GM18907 (cell line): ENCODE measurements around the gene SSH2.
A peak's percentile ranks its signal among the peaks of the same experiment; 100 is the strongest.

ENCODE experiments used
- ATAC-seq: cut with Tn5 transposase; IDR thresholded peaks from one replicate; pipeline ENCODE4 v1.9.1; 2021; ENCODE audit warnings: mild to moderate bottlenecking, moderate library complexity; ENCODE audit not compliant: unreplicated experiment

Gene SSH2

GRCh38 chr17:29716566-29716965, 213.5 kb downstream of the SSH2 start:
- no peak for ATAC-seq

GRCh38 chr17:29715680-29716079, 214.3 kb downstream of the SSH2 start:
- ATAC-seq, result no peak

- peak; percentile 44 for ATAC-seq
Measured at GRCh38 chr17:29714146-29714545, 215.9 kb downstream of the SSH2 start.

- ATAC-seq, result peak; percentile 28
Measured at GRCh38 chr17:29713626-29714025, 216.4 kb downstream of the SSH2 start.

GRCh38 chr17:29711588-29712385, 218.2 kb downstream of the SSH2 start:
- ATAC-seq, result no peak

- ATAC-seq, result no peak
Measured at GRCh38 chr17:29710891-29711418, 219.1 kb downstream of the SSH2 start.

- ATAC-seq, result no peak
Measured at GRCh38 chr17:29710520-29710884, 219.5 kb downstream of the SSH2 start.

GRCh38 chr17:29709866-29710519, 220.0 kb downstream of the SSH2 start:
- no peak for ATAC-seq

GRCh38 chr17:29707212-29707571, 222.8 kb downstream of the SSH2 start:
- ATAC-seq, result peak; percentile 13

GRCh38 chr17:29706045-29706431, 224.0 kb downstream of the SSH2 start:
- ATAC-seq, result no peak

GRCh38 chr17:29705386-29705785, 224.6 kb downstream of the SSH2 start:
- no peak for ATAC-seq

- ATAC-seq, result no peak
Measured at GRCh38 chr17:29699283-29699682, 230.7 kb downstream of the SSH2 start.

- ATAC-seq, result no peak
Measured at GRCh38 chr17:29698837-29699236, 231.2 kb downstream of the SSH2 start.

- ATAC-seq, result no peak
Measured at GRCh38 chr17:29698019-29698777, 231.8 kb downstream of the SSH2 start.

- no peak for ATAC-seq
Measured at GRCh38 chr17:29697371-29697770, 232.7 kb downstream of the SSH2 start.

GRCh38 chr17:29694918-29695563, 235.0 kb downstream of the SSH2 start:
- ATAC-seq, result no peak

GRCh38 chr17:29693751-29694150, 236.3 kb downstream of the SSH2 start:
- ATAC-seq, result no peak

GRCh38 chr17:29687596-29687995, 242.4 kb downstream of the SSH2 start:
- no peak for ATAC-seq

- no peak for ATAC-seq
Measured at GRCh38 chr17:29686993-29687590, 242.9 kb downstream of the SSH2 start.

- no peak for ATAC-seq
Measured at GRCh38 chr17:29683481-29683880, 246.5 kb downstream of the SSH2 start.

- no peak for ATAC-seq
Measured at GRCh38 chr17:29682987-29683386, 247.0 kb downstream of the SSH2 start.
